ENCODE measurements around the gene CNN2.

DNA sequence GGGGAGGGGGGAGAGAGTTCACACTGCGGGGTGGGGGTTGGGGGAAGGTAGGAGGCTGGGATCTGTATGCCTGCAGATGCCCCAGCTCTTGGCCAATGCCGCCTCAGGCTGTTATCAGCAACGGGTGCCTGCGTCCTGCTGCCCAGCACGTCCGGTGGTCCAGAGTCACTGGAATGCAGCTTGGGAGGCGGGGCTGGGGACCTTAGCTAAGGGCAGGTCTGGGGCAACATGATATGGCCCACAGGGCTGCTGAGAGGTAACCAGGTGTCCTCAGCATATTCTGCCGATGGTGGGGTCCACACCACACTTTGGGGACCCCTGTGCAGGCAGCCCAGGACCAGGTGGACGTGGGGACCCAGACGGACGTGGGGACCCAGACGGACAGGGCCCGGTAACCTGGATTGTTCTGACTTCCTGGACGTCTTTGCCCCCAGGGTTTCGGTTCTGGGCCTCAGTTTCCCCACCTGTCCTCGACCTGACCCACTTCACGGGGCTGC is 39.9 kb downstream of the CNN2 start:
- TF ChIP-seq, protein P1, sequence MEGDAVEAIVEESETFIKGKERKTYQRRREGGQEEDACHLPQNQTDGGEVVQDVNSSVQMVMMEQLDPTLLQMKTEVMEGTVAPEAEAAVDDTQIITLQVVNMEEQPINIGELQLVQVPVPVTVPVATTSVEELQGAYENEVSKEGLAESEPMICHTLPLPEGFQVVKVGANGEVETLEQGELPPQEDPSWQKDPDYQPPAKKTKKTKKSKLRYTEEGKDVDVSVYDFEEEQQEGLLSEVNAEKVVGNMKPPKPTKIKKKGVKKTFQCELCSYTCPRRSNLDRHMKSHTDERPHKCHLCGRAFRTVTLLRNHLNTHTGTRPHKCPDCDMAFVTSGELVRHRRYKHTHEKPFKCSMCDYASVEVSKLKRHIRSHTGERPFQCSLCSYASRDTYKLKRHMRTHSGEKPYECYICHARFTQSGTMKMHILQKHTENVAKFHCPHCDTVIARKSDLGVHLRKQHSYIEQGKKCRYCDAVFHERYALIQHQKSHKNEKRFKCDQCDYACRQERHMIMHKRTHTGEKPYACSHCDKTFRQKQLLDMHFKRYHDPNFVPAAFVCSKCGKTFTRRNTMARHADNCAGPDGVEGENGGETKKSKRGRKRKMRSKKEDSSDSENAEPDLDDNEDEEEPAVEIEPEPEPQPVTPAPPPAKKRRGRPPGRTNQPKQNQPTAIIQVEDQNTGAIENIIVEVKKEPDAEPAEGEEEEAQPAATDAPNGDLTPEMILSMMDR (IDR thresholded peaks at IDR 0.05; ENCODE audit: insufficient read depth, low read length): no peak
- TF ChIP-seq, protein P2, sequence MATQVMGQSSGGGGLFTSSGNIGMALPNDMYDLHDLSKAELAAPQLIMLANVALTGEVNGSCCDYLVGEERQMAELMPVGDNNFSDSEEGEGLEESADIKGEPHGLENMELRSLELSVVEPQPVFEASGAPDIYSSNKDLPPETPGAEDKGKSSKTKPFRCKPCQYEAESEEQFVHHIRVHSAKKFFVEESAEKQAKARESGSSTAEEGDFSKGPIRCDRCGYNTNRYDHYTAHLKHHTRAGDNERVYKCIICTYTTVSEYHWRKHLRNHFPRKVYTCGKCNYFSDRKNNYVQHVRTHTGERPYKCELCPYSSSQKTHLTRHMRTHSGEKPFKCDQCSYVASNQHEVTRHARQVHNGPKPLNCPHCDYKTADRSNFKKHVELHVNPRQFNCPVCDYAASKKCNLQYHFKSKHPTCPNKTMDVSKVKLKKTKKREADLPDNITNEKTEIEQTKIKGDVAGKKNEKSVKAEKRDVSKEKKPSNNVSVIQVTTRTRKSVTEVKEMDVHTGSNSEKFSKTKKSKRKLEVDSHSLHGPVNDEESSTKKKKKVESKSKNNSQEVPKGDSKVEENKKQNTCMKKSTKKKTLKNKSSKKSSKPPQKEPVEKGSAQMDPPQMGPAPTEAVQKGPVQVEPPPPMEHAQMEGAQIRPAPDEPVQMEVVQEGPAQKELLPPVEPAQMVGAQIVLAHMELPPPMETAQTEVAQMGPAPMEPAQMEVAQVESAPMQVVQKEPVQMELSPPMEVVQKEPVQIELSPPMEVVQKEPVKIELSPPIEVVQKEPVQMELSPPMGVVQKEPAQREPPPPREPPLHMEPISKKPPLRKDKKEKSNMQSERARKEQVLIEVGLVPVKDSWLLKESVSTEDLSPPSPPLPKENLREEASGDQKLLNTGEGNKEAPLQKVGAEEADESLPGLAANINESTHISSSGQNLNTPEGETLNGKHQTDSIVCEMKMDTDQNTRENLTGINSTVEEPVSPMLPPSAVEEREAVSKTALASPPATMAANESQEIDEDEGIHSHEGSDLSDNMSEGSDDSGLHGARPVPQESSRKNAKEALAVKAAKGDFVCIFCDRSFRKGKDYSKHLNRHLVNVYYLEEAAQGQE (IDR thresholded peaks at IDR 0.05; ENCODE audit: insufficient replicate concordance, low read depth): no peak
- TF ChIP-seq GABPA (IDR thresholded peaks at IDR 0.05; ENCODE audit: low read depth): no peak

Measured in HL-60 (cell line).